ENCODE data around the gene CERS2.

GRCh38 chr1:151003180-151003579 lies 28.5 kb upstream of the CERS2 start:
- TF ChIP-seq, protein P1, sequence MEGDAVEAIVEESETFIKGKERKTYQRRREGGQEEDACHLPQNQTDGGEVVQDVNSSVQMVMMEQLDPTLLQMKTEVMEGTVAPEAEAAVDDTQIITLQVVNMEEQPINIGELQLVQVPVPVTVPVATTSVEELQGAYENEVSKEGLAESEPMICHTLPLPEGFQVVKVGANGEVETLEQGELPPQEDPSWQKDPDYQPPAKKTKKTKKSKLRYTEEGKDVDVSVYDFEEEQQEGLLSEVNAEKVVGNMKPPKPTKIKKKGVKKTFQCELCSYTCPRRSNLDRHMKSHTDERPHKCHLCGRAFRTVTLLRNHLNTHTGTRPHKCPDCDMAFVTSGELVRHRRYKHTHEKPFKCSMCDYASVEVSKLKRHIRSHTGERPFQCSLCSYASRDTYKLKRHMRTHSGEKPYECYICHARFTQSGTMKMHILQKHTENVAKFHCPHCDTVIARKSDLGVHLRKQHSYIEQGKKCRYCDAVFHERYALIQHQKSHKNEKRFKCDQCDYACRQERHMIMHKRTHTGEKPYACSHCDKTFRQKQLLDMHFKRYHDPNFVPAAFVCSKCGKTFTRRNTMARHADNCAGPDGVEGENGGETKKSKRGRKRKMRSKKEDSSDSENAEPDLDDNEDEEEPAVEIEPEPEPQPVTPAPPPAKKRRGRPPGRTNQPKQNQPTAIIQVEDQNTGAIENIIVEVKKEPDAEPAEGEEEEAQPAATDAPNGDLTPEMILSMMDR (IDR thresholded peaks at IDR 0.05) = no peak
- no peak for TF ChIP-seq POLR2A (IDR thresholded peaks at IDR 0.05)
